Stimulated activated CD4-positive, alpha-beta T cell treated with anti-CD3 and anti-CD28 coated beads, Interleukin-4, amount 100 ng/mL, for 1 hour (primary cell): ENCODE results near the gene DNAJC5.
"Not testable (repeated sequence)": the region's sequence is repeated elsewhere in the genome, so short reads cannot be mapped to it uniquely, and the experiment has no call there.

Experiments used
- DNase-seq: peaks from one replicate; pipeline ENCODE4 v3.0.0-alpha.2; 2020

DNAJC5 gene

DNA sequence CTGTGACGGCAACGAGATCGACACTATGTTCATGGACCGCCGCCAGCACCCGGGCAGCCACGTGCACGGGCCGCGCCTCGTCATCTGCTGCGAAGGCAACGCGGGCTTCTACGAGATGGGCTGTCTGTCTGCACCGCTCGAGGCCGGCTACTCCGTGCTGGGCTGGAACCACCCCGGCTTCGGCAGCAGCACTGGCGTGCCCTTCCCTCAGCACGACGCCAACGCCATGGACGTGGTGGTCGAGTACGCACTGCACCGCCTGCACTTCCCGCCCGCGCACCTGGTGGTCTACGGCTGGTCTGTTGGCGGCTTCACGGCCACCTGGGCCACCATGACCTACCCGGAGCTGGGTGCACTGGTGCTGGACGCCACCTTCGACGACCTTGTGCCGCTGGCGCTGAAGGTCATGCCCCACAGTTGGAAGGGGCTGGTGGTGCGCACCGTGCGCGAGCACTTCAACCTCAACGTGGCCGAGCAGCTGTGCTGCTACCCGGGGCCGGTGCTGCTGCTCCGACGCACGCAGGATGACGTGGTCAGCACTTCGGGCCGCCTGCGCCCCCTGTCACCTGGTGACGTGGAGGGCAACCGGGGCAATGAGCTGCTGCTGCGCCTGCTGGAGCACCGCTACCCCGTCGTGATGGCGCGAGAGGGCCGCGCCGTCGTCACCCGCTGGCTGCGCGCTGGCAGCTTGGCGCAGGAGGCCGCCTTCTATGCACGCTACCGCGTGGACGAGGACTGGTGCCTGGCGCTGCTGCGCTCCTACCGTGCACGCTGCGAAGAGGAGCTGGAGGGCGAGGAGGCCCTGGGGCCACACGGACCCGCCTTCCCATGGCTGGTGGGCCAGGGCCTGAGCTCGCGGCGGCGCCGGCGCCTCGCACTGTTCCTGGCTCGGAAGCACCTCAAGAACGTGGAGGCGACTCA is 32.7 kb upstream of the DNAJC5 start:
- DNase-seq: no peak

DNA sequence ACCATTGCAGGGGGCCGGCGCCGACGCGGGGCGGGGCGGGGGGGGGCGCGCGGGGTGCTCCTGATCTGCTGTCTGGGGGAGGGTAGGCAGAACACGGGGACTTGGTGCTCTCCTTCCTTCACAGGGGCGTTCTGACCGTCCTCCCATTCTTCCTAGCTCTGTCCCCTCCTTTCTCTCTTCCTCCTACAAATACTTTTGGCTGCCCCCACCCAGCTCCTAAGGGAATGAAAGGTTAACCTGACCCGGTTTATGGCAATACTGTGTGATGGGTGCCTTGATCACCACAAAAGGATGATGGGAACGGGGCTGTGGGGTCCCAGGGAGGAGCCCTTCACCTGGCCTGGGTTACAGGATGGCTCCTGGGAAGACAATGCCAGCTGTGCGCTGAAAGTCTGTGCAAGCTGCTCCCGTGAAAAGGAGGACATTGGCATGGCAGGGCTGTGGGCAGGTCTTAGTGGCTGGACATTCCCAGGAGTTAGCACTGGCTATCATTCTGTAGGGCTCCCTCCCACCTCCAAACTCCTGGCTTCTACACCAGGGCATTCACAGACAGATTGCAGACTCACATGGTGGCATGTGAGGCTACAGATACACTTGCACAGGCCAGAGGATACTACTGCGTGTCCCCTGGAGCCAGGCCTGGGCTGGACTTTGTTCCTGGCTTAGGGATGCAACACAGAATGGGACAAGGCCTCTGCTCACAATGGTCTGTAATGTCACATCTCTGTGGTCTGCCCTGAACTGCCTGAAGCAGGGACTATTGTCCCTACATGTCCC is 31.7 kb upstream of the DNAJC5 start:
- DNase-seq: no peak

DNA sequence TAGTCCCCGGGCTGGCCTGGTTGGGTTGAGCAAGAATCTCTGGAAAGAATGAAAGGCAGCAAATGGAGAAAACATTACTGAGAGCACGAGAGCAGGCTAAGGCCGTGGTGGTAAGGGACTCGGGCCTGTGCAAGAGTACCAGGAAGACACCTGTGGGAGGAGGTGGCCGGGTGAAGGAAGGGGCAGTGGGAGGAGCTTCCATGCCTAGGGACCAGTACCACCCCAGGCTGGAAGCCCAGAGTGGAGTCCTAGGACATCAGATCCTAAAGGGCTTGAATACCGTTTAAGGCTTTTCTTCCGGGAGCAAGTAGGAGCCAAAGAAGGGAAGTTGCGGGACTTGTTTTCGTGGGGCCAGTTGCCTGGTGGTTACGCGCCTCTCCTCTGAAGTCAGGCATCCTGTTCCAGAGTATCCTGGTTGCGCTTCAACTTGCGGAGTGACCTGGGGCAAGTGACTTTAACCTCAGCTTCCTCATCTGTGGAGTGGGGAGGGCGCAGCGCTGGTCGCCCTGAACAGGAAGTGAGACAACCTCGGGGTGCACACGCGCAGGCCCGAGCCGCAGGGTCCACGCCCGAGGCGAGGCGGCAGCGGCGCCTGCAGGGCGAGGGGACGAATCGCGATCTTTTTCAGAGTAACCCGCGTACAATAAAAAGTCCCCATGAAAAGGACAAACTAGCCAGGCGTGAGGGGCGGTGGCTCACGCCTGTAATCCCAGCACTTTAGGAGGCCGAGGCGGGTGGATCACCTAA is 31.0 kb upstream of the DNAJC5 start:
- DNase-seq: peak; percentile 75

DNA sequence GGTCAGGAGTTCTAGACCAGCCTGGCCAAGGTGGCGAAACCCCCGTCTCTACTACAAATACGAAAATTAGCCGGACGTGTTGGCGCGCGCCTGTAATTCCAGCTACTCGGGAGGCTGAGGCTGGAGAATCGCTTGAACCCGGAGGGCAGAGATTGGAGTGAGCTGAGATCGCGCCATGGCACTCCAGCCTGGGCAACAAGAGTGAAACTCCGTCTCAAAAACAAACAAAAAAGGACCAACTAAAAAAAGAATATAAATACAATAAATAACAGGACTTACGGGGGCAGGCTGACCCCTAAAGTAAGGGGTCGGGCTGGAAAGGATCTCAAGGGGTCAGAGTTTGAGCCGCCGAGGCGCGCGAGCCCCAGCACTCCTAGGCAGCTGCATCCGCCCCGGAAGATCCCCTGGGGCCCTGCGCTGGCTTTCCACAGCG is 30.4 kb upstream of the DNAJC5 start:
- no peak for DNase-seq

DNA sequence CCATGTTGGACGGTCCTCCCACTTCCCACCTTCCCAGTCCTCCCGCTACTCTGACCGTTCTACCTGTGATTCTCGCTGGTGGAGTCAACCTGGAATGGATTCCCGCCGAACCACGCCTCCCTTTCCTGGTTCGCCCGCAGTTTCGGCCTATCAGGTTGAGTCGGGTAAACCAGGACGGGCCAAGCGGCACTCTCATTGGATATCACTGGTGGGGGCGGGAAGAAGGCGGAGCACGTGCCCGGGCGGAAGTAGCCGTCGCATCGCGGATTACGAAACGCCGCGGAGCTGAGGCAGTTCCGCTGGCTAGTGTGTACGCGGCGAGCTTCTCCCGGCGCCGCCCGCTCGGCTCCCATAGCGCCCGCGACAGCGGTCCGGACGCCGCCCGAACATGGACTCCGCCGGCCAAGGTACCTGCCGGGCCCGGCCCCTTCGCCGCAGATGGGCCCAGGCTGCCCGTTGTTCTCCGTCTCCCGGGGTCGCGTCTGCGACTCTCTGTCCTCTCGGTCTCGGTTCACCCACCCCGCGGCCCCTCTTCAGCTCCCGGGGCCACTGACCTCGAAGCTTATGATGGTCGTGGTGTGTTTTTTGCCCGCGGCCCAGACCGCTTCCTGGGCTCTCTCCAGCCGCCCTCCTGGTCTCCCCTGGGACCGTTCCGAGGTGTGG is 29.8 kb upstream of the DNAJC5 start, which contains the start of gene TPD52L2:
Gene TPD52L2, plus strand, starts transcription at position 293 of the 663 bp plus-strand sequence. Its CDS starts 96 bp downstream, at position 389.
- peak; percentile 98 for DNase-seq

DNA sequence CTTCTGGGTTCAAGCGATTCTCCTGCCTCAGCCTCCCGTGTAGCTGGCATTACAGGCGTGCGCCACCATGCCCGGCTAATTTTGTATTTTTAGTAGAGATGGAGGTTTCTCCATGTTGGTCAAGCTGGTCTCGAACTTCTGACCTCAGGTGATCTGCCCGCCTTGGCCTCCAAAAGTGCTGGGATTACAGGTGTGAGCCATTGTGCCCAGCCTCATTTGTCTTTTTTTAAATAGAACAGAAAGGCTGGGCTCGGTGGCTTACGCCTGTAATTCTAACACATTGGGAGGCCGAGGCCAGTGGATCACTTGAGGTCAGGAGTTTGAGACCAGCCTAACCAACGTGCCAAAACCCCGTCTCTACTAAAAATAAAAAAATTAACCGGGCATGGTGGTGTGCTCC is 27.9 kb upstream of the DNAJC5 start:
- not testable (repeated sequence) for DNase-seq

DNA sequence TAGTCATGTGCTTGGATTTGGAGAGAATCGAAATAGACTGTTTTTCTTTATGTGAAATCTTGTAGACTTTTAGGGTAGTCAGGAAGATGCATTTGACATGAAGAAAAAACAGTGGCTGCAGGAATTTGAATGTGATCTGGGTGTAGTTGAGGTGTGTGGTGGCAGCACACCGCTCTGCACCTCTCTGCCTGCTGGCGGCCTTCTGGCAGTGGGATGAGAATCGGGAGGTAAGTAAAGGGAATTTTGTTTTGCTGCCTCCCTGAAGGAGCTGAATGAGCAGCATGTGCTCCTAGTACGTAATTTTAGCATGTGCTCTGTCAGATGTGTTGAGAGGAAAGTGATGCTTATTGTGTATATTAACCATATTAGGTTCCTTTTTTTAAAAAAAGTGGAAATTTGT is 26.7 kb upstream of the DNAJC5 start:
- no peak for DNase-seq

DNA sequence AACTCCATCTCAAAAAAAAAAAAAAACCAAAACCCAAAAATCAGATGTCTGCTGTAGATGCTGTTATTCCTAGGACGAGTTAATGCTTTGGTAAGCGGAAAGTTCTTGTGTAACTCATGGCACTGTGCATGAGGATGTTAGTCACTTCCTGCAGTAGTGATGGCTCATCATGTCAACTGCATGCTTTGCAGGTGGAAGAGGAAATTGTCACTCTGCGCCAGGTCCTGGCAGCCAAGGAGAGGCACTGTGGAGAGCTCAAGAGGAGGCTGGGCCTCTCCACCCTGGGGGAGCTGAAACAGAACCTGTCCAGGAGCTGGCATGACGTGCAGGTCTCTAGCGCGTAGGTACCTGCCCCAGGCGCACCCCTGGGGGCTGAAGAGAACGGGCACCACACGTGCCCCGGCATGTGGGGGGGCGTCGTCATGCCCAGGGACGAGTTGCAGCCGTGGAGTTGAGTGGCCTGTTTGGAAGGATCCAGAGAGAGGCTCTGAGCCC is 21.4 kb upstream of the DNAJC5 start:
- DNase-seq: peak; percentile 38

DNA sequence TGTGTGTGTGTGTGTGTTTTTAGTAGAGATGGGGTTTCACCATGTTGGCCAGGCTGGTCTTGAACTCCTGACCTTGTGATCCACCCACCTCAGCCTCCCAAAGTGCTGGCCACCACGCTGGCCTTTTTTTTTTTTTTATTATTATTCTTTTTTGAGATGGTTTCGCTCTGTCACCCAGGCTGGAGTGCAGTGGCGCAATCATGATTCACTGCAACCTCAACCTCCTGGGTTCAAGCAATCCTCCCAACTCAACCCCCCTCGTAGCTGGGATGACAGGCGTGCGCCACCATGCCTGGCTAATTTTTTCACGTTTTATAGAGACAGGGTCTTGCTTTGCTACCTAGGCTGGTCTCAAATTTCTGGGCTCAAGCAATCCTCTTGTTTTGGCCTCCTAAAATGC is 20.7 kb upstream of the DNAJC5 start:
- not testable (repeated sequence) for DNase-seq

DNA sequence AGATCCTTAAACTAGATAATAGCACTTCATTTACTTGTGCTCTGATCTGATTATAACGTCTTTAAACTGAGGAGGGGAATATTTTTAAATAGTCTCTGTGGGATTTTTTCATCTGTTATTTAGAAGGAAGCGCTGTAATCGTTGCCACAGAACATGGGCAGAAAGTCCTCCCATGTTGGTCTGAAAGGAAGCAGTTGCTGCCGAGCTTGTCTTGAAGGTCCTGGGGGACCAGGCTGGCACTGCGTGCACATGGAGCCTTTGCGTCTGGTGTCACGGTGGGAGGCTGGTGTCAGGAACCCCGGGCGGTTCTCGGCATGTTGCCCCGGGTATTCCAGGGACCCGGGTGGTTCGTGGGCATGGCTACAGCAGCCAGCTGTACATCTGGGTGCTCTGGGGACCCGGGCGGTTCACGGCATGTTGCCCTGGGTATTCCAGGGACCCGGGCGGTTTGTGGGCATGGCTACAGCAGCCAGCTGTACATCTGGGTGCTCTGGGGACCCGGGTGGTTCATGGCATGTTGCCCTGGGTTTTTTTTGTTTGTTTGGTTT is 18.4 kb upstream of the DNAJC5 start:
- DNase-seq: no peak

DNA sequence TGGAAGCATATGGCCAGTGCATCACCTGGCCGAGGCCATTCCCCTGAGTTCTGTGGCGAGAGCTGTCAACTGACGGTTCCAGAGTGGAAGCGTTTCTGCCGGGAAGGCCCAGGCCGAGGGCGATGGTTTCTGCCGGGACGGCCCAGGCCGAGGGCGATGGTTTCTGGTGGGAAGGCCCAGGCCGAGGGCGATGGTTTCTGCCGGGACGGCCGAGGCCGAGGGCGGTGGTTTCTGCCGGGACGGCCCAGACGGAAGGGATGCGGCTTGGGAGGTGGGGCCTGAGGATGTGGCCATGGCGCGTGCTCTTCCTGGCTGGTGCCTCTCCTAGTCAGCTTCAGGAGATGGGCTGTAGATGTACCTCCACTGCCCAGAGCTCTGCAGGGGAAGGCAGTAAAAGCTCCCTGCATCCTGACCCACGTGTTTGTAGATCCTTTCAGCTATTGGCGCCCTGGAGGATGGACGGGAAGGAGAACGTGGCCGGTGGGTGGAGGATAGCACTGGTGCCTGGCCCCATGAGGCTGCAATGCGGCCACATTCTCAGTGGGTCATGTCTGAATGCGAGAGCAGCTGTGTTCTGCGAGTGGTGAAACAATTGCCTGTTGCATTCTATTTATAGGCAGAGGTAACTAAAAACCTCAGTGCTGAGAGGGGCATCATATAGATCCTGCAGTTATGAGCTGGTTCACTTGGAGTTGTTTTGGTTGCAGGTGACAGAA is 17.0 kb upstream of the DNAJC5 start:
- no peak for DNase-seq

DNA sequence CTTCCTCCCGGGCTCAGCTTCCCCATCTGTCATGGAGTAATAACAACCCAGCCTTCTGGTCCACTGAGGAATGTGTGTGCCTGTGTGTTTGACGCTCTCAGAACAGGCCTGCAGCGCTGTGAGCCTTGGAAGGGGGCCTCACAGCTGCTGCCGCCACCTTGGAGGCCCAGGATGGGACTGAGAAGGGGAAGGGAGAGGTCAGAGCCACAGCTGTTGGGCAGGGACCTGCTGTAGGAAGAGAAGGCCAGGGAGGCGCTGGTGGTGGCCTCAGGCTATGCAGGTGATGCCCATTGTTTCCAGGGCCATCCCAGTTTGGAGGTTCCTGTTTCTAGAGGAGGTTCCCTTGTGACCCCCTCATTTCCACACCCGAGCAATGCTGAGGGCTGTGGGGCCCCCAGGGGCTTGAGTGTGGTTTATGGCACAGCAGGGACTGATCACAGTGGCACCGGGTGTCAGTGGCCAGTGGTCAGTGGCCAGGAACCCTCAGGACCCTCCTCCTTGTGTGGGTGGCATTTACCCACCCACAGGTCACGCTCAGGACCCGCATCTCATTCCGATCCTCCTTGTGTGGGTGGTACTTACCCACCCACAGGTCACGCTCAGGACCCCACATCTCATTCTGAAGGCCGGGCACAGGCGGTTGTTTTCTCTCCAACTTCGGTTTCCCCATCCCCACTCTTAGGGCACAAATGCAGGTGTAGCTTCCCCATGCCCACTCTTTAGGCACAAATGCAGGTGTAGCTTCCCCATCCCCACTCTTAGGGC is 15.8 kb upstream of the DNAJC5 start:
- DNase-seq: no peak

DNA sequence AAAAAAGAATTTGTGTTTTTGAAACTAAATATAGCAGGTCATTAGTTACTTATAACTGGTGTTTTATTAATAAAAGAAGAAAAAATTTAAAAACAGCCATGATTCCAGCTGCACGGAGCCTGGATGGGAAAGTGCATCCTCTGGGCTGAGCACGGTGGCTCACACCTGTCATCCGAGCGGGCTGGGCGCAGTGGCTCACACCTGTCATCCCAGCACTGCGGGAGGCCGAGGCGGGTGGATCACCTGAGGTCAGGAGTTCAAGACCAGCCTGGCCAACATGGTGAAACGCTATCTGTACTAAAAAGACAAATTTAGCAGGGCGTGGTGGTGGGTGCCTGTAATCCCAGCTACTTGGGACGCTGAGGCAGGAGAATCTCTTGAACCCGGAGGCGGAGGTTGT is 14.0 kb upstream of the DNAJC5 start:
- DNase-seq: not testable (repeated sequence)

DNA sequence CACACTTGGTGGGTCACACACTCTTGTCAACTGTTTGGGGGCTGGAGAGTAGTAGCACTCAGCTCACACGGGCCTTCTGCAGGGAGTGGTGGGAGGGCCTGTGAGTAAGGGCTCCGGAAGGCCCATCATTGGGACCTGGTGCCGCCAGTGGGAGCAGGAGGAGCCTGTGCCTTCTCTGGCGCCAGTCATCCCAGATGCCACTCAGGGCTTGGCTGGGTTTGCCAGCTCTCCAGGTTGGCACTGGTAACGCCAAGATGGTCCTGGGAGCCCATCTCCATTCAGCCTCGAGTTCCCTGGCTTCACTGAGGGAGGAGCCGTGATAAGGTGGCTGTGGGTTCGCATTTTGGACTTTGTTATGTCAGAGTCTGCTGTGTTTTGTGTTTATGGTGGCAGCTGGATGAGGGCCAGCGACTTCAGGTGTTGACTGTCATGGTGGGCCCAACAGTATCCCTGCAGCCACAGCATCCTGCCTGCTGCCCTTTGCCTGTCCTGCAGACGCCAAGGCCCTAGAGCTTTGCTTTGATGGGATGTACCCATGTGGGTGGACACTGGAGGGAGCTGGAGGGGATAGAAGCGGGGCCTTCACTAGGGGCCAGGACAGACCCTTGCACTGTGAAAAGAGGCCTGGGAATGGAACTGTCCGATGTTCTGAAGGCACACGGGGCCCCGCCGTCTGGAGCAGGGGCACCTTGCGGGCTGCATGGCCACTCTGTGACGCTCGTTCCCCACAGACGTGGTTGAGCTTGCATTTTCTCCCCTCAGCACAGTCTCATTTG is 13.3 kb upstream of the DNAJC5 start:
- no peak for DNase-seq

DNA sequence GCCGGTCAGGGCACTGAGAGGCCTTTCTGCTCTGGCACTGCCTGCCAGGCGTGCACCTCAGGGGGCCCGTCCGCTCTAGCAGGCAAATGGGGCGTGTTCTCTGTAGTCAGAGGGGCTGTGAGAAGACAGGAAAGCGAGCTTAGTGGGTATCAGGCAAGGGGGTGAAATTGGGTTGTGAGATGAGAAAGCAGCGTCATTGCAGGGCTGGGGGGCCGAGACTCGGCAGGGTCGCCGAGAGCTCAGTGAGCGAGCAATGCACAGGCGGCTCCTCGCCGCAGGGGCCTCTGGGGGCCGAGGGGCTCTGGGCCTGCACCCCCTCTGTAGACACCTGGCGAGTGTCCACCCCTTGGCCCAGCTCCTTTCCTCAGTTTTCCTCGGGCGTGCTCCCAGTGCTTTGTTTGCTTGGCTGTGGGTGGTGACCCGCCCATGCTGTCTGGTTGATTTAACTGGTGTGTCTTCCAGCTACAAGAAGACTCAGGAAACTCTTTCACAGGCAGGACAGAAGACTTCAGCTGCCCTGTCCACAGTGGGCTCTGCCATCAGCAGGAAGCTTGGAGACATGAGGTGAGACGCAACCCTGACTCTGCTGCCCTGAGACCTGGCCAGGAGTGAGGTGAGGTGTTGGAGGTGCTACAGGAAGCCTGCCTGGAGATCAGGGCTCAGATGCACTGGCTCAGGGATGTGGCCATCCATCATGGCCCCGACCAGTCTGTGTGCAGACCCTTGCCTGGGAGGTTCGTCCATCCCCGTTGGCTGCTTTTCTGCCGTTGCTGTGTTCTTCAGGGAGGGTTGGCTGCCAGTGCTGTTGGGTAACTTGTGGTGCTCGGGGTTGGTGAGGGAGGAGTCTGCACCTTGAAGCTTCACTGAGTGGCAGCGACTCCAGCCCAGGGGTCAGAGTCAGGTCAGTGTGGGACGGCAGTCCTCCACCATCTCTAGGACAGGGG is 12.4 kb upstream of the DNAJC5 start:
- DNase-seq: no peak

DNA sequence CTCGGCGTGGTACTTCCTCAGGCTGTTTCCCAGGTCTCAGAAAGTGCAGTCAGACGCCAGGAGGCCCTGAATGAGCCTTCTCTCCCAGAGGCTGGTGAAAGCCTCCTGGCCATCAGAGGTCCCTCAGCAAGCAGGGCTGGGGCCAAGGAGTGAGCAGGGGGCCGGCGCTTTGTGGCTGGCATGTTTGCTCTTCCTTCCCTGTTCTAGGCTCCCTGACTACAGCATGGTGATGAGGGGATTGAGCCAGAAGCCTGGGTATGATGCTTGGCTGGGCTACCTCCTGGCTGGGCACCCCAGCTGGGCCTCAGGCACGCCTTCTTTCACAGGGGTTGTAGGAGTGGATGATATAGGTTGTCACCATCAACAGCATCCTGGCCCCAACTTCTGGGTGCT is 11.7 kb upstream of the DNAJC5 start:
- no peak for DNase-seq

DNA sequence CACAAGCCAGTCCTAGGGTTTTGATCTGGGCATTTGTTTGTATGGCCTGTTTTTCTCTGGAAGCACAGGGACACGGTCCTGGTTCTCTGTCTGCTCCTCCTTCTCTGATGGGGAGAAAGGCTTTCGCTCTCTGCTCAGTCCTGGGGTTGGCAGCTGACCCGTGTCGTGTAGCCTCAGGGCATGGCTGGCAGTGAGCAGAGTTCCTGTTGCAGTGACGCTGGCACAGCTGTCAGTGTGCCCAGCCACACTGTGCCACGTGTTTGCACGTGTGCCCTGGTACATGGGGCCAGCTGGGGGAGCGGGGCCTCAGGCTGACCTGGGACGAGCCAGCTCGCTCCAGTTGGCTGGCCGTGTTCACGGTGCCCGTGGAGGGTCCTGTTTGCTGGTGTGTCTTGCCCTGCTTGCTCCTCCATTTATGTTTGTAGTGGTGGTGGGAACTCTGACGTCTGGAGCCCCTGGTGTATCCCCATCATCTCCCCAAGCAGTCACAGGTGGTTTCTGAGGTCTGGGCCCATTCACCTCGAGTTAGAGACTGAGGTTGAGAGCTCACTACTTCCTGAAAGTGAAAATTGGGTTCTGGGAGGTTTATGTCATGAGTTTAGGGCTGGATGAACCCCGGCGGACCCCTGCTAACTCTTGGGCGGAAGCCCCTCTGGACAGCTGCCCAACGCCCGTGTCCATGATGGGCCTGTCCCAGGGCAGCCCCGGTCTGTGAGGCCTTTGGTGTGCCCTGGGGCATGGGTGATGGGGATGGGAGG is 10.2 kb upstream of the DNAJC5 start:
- no peak for DNase-seq
